Neutrophil (primary cell): ENCODE data around the gene POFUT2.

Experiments used
- H3K27ac ChIP-seq: fragments of 200-600 bp; sonication (generic); 2 replicates; pipeline ENCODE4 v1.5.1; 2016; ENCODE audit warnings: mild to moderate bottlenecking, moderate library complexity
- H3K27me3 ChIP-seq: fragments of 200-600 bp; sonication (generic); 2 replicates; pipeline ENCODE4 v1.6.0; 2016; ENCODE audit warnings: mild to moderate bottlenecking
- H3K36me3 ChIP-seq: fragments of 200-600 bp; sonication (generic); 2 replicates; pipeline ENCODE4 v1.5.1; 2017
- H3K4me1 ChIP-seq, 2 experiments: fragments of 200-600 bp in 1 of 2; sonication (generic) in 1 of 2; 1 replicate in 1 of 2; 2 replicates in 1 of 2; pipeline versions ENCODE4 v1.5.1 to v1.6.1; 2013 to 2016; ENCODE audit warnings: low read depth in 1 of 2, low read length in 1 of 2, mild to moderate bottlenecking in 1 of 2, moderate library complexity in 1 of 2; ENCODE audit not compliant: control insufficient read depth in 1 of 2, insufficient read depth in 1 of 2
- H3K4me3 ChIP-seq, 2 experiments: fragments of 200-600 bp in 1 of 2; sonication (generic) in 1 of 2; 1 replicate in 1 of 2; 2 replicates in 1 of 2; pipeline ENCODE4 v1.5.1; 2013 to 2016; ENCODE audit warnings: low read depth in 1 of 2, low read length in 1 of 2, mild to moderate bottlenecking in 1 of 2, moderate library complexity in 1 of 2
- H3K9me3 ChIP-seq: fragments of 200-600 bp; sonication (generic); 2 replicates; pipeline ENCODE4 v1.5.1; 2016
- CTCF ChIP-seq: fragments of 200-600 bp; sonication (generic); IDR thresholded peaks from 2 replicates; pipeline ENCODE4 v1.5.1; 2016; ENCODE audit warnings: antibody characterized with exemption

The POFUT2 gene

GRCh38 chr21:45225041-45225740, 62.5 kb downstream of the POFUT2 start:
- Histone ChIP-seq H3K36me3 (no peaks in the 10 kb centered on the region), H3K27me3 (no peaks in the 10 kb centered on the region), H3K27ac (no peak overlapping the region), H3K4me3 (no peak overlapping the region), H3K9me3 (no peaks in the 10 kb centered on the region), H3K4me1 (no peaks in the 10 kb centered on the region)
- no peak for TF ChIP-seq CTCF

GRCh38 chr21:45224189-45224938, 63.3 kb downstream of the POFUT2 start:
- Histone ChIP-seq H3K27ac (no peak overlapping the region), H3K4me3 (no peak overlapping the region), H3K9me3 (no peaks in the 10 kb centered on the region), H3K36me3 (no peaks in the 10 kb centered on the region), H3K27me3 (no peaks in the 10 kb centered on the region), H3K4me1 (no peaks in the 10 kb centered on the region)
- no peak for TF ChIP-seq CTCF

- TF ChIP-seq CTCF, result no peak
- no peaks in the 10 kb centered on the region for H3K4me1 ChIP-seq
- no peaks in the 10 kb centered on the region for H3K36me3 ChIP-seq
- no peak overlapping the region for H3K4me3 ChIP-seq
- H3K27ac ChIP-seq, result no peak overlapping the region
- no peaks in the 10 kb centered on the region for H3K27me3 ChIP-seq
- H3K9me3 ChIP-seq, result no peaks in the 10 kb centered on the region
Measured at GRCh38 chr21:45223236-45224185, 64.2 kb downstream of the POFUT2 start.

GRCh38 chr21:45222001-45222400, 65.7 kb downstream of the POFUT2 start:
- H3K27ac ChIP-seq, result no peak overlapping the region
- TF ChIP-seq CTCF, result no peak
- no peaks in the 10 kb centered on the region for H3K36me3 ChIP-seq
- H3K4me1 ChIP-seq, result no peaks in the 10 kb centered on the region
- no peaks in the 10 kb centered on the region for H3K9me3 ChIP-seq
- no peaks in the 10 kb centered on the region for H3K27me3 ChIP-seq
- no peak overlapping the region for H3K4me3 ChIP-seq

GRCh38 chr21:45220714-45221490, 66.8 kb downstream of the POFUT2 start:
- Histone ChIP-seq H3K9me3 (no peaks in the 10 kb centered on the region), H3K4me1 (no peaks in the 10 kb centered on the region), H3K27ac (no peak overlapping the region), H3K36me3 (no peaks in the 10 kb centered on the region), H3K27me3 (no peaks in the 10 kb centered on the region), H3K4me3 (no peak overlapping the region)
- TF ChIP-seq CTCF, result no peak
